Central memory CD4-positive, alpha-beta T cell (primary cell): ENCODE results near the gene KCNMA1.
"Not testable (repeated sequence)": the region's sequence is repeated elsewhere in the genome, so short reads cannot be mapped to it uniquely, and the experiment has no call there.

Experiments used
- DNase-seq: peaks from one replicate; pipeline ENCODE4 v3.0.0; 2022

KCNMA1 gene

DNA sequence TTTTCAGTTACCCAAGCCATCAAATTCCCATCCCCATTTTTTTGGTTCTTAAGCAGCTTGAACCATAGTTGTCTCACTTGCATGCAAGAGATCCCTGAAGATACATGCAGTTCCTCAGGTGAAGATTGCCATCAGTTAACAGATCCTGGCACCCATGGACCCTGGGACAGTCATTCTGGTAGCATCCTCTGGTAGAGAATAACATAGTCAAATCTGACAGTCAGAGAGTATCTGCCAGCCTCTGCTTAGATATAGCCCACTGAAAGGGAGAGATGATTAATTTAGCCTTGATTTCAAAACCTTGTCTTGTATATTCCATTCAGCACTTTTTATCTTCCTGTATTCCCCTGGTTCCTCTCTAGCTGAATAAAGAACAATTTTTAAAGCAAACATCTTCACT, 280.4 kb downstream of the KCNMA1 start:
- no peak for DNase-seq

- no peak for DNase-seq
Measured at GRCh38 chr10:77355844-77356243, 281.8 kb downstream of the KCNMA1 start.

GRCh38 chr10:77351386-77351785, 286.2 kb downstream of the KCNMA1 start:
- DNase-seq, result no peak

- DNase-seq, result no peak
Measured at GRCh38 chr10:77350711-77351119, 286.9 kb downstream of the KCNMA1 start.

- DNase-seq, result no peak
Measured at GRCh38 chr10:77350134-77350533, 287.5 kb downstream of the KCNMA1 start.

DNA sequence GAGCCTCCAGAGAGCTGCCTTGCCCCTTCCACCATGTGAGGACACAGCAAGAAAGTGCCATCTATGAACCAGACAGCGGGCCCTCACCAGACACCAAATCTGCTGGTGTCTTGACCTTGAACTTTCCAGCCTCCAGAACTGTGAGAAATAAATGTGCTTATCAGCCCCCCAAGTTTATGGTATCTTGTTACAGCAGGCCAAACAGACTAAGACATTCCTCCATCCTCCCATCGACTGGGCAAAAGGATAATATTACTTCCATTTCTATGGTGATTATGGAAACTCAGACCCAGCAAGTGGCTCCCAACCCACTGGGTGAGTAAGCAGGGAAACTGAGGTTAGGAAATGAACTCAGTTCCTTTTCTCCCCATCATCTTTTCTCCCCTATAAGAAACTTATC, 288.4 kb downstream of the KCNMA1 start:
- no peak for DNase-seq

DNA sequence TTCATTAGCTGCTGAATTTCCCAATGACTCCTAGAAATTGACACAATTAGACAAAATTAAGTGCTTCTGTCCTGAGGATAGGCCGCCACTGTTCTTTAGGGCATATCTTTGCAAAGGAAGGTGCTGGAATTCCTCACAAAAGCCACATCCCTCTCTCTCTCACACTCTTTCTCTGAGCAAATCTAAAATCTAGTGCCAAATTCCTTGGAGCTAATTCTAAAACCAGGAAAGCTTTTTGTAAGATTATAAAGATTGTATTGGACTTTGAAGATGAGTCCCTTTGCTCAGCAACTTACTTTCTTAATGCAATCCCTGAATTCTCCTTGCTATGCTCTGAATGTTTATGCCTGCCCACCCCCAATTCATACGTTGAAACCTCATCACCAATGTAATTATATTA, 288.9 kb downstream of the KCNMA1 start:
- no peak for DNase-seq

GRCh38 chr10:77348082-77348481, 289.5 kb downstream of the KCNMA1 start:
- DNase-seq, result no peak

DNA sequence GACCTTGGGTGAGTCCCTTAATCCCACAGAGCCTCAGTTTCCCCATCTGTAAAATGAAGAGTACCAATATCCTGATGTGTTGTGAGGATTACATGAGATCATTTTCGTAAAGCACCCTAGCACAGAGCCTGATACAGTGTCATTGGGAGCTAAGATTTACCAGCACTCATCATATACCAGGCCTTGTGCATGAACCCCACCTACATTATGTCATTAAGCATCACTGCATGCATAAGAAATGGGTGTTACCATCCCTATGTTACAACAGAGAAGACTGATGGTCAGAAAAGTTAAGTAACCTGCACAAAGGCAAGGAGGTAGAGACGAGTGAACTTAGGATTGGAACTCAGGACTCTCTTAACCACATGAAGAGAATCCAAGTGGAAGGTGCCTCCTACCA, 290.6 kb downstream of the KCNMA1 start:
- DNase-seq, result no peak

- no peak for DNase-seq
Measured at GRCh38 chr10:77341055-77341454, 296.6 kb downstream of the KCNMA1 start.

GRCh38 chr10:77339872-77340271, 297.7 kb downstream of the KCNMA1 start:
- not testable (repeated sequence) for DNase-seq

DNA sequence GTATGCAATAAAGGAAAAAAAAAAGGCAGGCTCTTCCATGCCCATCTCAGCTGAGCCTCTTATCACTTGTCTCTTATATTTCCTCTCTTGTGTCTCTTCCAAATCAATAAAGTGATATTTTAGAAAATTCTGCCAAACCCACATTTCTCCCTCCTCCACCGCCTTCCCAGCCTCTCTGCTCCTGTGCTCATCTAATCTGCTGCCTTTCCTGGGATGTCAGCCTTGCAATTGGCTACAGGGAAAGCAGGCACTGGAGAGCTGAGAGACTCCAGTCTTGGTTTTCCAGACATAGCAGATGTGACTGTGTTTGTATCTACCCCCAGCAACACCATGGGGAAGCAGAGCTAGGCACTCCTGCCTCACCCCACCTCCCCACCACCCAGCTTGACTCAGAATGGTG, 298.4 kb downstream of the KCNMA1 start:
- no peak for DNase-seq

DNA sequence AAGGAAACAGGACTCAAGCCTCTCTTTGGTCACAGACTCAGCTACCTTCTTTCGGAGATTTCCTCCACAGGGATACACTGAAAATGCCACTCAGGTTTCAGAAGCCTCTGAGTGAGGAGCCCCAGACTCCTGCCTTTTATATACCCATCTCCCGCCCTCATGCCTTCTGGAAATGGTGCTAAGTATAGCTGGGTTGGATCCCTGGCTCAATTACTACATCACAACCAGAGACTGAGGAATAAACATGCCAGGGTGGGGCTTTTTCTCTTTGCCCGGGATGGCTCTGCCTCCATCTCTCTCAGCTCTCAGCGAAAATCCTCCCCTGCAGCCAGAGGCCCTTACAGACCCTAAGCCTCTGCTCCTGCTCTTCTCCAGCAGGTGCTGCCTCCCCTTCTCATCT, 299.5 kb downstream of the KCNMA1 start:
- DNase-seq, result no peak

DNA sequence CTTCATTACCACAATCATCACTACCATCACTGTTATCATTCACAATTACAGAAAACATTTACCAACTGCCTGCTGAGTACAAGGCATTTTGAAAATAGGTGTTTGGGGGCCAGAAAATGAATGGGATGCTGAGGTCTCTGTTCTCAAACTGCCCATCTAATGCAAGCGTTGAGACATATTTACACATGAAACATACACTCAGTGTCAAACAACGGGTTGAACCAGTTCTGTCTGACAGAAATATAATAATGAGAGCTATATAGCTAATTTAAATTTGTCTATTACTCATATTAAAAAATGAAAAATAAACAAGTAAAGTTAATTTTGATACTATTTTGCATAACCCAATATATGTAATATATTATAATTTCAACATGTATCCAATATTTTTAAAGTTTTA, 303.1 kb downstream of the KCNMA1 start:
- DNase-seq, result no peak

- DNase-seq, result no peak
Measured at GRCh38 chr10:77333610-77334340, 303.8 kb downstream of the KCNMA1 start.

- no peak for DNase-seq
Measured at GRCh38 chr10:77332256-77332655, 305.4 kb downstream of the KCNMA1 start.

- DNase-seq, result no peak
Measured at GRCh38 chr10:77328272-77328816, 309.3 kb downstream of the KCNMA1 start.

- no peak for DNase-seq
Measured at GRCh38 chr10:77325233-77325537, 312.4 kb downstream of the KCNMA1 start.

DNA sequence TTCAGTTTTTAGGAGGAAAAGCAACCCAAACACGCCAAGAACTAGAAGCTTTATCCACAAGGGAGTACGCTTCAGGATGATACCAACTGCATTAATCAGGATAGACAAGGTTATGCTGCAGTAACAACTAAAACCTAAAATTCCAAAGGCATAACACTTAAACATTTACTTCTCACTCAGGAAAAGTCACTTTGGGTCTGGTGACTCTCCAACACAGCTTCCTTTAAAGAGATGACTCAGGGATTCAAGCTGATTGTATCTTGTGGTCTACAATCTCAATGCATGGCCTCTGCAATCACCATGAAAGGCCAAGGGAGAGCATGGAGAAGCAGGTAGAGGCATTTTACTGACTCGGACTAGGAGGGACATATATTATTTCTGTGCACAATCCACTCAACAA, 315.8 kb downstream of the KCNMA1 start:
- DNase-seq, result no peak

GRCh38 chr10:77320971-77321471, 316.6 kb downstream of the KCNMA1 start:
- no peak for DNase-seq

GRCh38 chr10:77319557-77319956, 318.1 kb downstream of the KCNMA1 start:
- DNase-seq, result no peak

DNA sequence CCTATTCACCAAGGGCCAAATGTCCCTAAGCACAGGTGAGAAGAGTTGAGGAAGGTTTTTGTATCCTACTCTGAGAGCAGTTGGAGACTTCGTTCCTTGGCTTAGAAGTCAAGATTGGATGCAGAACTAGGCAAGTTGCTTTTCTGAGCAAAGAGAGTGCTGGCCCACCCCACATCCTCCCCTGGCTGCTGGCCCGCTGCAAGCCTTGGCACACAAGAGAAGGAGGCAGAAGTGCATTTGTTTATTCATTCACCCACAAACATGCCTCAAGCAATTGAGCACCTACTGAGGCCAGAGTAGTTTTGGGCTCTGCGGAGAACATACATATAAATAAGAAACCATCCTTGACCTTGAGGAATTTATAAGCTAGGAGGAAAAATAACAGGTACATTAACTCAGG, 318.9 kb downstream of the KCNMA1 start:
- no peak for DNase-seq

DNA sequence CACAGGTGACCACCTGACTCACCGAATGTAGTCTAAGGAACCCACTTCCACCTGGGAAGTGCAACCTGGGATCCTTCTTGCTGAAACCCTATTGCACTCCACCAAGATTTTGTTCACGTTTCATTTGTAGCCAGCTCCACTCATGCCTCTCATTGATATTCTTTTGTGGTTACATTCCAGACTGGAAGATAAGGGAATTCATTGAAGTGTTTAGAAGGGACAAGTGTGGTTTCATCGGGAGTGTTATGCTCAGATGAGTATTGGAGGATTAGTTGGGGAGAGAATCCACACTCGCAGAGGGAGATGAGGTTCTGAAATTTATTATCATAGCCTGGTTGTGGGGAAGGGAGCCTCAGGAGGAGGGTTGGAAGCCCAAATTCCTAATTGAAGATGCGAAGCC, 320.4 kb downstream of the KCNMA1 start:
- DNase-seq, result no peak

- no peak for DNase-seq
Measured at GRCh38 chr10:77315496-77316129, 322.0 kb downstream of the KCNMA1 start.
